Erythroblast (primary cell): ENCODE measurements around the gene TMEM190.

Experiments
- GATA1 ChIP-seq: IDR thresholded peaks from 2 replicates; pipeline ENCODE4 v1.6.1; 2011; ENCODE audit warnings: low read depth, mild to moderate bottlenecking, control low read depth, low read length, moderate library complexity
- POLR2A ChIP-seq: IDR thresholded peaks from 2 replicates; pipeline ENCODE4 v1.6.1; 2011; ENCODE audit warnings: mild to moderate bottlenecking, low read length

- TF ChIP-seq POLR2A (no peak), GATA1 (no peak)
Observed at GRCh38 chr19:55392820-55393761, 16.5 kb downstream of the TMEM190 start.
